RWPE1 (cell line): ENCODE data around the gene SCN11A.
"Not testable (repeated sequence)": the region's sequence is repeated elsewhere in the genome, so short reads cannot be mapped to it uniquely, and the experiment has no call there.

Experiments used
- CTCF ChIA-PET: fragments of 350-600 bp; sonication (Branson Sonifier 250); formaldehyde crosslinking; extraction: SDS; loops from one replicate; lab custom pipeline; 2021; lab: Yijun Ruan, JAX
- POLR2A ChIA-PET: fragments of 400-600 bp; formaldehyde crosslinking; extraction: SDS; loops from one replicate; lab custom pipeline; 2020; ENCODE audit warnings: antibody characterized with exemption; ENCODE audit not compliant: low non-redundant PET; lab: Yijun Ruan, JAX
- DNase-seq: peaks from one replicate; pipeline ENCODE4 v3.0.0; 2012; ENCODE audit warnings: low spot score
- H3K27ac ChIP-seq: fragments of 450-650 bp; 2 replicates; pipeline ENCODE4 v1.5.1; 2017
- TF ChIP-seq, protein P1 (sequence below): fragments of 450-650 bp; conservative IDR thresholded peaks from 2 replicates; pipeline ENCODE4 v1.5.1; 2017; ENCODE audit warnings: low read depth, mild to moderate bottlenecking

SCN11A gene

DNA sequence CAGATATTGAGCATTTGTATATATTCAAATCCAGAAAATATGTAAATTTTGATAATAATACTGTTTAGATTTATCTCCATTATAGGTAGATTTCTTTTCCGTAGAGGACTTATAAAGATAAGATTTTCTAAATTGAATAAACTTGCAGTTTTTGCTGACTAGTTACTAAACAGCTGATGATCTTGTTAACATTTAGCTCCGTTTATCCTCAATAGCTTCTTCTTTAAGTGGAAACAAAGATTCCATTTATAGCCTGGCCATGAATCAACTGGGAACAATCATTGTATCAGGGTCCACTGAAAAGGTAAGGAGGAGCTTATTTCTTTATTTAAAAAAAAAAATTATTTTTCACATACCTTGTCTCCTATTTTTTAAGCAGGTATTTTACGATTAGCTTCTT, 16.8 kb upstream of the SCN11A start:
- ChIA-PET CTCF (interaction anchor here (0.7 to 0.9 kb wide), 2 partner anchors 31 to 335 kb away, joined by 3 to 4 read pairs; no protein-coding TSS in a partner anchor), POLR2A (no interaction called here)
- TF ChIP-seq, protein P1, sequence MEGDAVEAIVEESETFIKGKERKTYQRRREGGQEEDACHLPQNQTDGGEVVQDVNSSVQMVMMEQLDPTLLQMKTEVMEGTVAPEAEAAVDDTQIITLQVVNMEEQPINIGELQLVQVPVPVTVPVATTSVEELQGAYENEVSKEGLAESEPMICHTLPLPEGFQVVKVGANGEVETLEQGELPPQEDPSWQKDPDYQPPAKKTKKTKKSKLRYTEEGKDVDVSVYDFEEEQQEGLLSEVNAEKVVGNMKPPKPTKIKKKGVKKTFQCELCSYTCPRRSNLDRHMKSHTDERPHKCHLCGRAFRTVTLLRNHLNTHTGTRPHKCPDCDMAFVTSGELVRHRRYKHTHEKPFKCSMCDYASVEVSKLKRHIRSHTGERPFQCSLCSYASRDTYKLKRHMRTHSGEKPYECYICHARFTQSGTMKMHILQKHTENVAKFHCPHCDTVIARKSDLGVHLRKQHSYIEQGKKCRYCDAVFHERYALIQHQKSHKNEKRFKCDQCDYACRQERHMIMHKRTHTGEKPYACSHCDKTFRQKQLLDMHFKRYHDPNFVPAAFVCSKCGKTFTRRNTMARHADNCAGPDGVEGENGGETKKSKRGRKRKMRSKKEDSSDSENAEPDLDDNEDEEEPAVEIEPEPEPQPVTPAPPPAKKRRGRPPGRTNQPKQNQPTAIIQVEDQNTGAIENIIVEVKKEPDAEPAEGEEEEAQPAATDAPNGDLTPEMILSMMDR, result no peak
- H3K27ac ChIP-seq, result no peak overlapping the region
- no peak for DNase-seq

DNA sequence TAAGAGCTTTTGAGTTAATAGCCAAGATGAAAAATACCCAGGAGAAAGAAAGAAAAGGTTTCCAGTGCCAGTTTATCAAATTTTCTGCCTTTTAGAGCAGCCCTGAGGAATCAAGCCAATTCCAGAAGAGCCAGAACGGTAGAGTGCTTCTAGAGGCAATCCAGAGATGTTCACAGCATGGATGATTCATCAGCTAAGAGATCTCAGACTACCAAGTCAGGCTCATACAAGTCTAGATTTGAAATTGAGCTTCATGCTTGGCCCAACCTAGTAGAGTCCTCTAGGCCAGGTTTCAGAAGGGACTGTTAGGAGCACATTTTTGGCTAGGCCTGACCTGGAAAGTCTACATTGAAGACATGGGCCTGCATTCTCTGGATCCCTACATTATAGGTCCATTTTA, 15.5 kb upstream of the SCN11A start:
- H3K27ac ChIP-seq, result no peak overlapping the region
- TF ChIP-seq, protein P1, result no peak
- ChIA-PET POLR2A (no interaction called here), CTCF (no interaction called here)
- peak; percentile 6 for DNase-seq

DNA sequence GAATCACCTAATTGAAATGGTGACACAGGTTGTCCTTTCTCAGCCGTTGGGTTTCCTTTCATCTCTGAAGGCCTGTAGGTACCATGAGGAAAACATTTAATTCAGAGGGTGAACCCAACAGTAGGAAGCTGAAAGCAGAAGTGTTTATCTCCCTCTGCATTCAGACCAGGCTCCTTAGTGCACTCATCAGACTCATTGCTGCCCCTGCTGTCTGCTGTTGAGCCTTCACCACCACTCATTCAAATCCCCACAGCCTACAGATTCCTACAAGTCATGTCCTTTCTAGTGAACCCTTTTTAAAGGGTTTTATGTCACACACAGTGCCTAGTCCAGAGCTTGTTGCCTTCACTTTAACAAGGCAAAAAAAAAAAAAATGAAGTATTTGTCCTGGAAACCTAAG, 13.5 kb upstream of the SCN11A start:
- TF ChIP-seq, protein P1, result 0 out of 2 replicates have a peak, but pooled peaks have one; percentile 15
- H3K27ac ChIP-seq, result no peak overlapping the region
- DNase-seq, result peak; percentile 1
- POLR2A ChIA-PET, result interaction anchor here (0.6 kb wide), 1 partner anchor 334 kb away, joined by 4 read pairs; no protein-coding TSS in a partner anchor
- CTCF ChIA-PET, result interaction anchor here (0.5 to 0.6 kb wide), 4 partner anchors 23 to 1522 kb away, joined by 3 to 5 read pairs (median 4); no protein-coding TSS in a partner anchor

DNA sequence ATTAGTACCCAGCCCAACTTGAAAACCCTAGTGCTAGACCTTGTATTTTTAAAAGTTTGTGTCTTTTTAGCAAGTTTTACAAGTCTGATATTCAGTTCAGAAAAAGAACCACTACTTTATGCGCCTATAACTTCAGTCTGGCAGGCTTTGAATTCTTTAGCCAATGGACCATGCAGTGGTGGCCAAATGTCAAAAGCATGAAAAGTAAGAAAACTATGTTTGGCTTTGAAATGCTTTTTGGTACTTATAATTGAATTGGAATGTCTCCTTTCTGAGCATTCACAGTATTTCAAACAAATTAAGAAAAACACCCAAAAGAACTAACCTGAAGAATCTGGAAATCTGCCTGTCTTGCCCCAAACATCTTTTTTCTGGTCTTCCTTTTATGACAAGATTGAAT, 12.9 kb upstream of the SCN11A start:
- ChIA-PET POLR2A (interaction anchor here (0.6 kb wide), 1 partner anchor 335 kb away, joined by 4 read pairs; no protein-coding TSS in a partner anchor), CTCF (interaction anchor here (0.5 to 0.6 kb wide), 2 partner anchors 211 to 526 kb away, joined by 3 to 4 read pairs; no protein-coding TSS in a partner anchor)
- no peak for DNase-seq
- H3K27ac ChIP-seq, result no peak overlapping the region
- TF ChIP-seq, protein P1, result no peak

DNA sequence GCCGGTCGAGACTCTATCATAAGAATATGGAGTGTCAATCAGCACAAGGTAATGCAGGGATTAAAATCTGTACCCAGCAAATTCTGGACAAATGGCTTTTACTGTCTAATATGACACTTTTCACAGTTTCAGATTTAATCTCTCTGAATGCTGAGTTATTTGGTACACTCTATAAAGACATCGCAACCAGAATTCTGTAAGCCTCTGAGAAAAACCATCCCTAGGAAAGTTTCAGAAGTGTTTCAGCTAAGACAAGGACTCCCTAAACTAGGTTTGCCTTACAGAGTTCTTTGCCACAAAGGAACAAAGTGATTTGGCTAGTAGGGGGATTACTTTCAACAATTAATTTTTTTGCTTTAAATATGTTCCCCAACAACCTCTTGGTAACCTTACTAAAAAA, 11.4 kb upstream of the SCN11A start:
- ChIA-PET CTCF (no interaction called here), POLR2A (no interaction called here)
- no peak overlapping the region for H3K27ac ChIP-seq
- TF ChIP-seq, protein P1, result no peak
- no peak for DNase-seq

DNA sequence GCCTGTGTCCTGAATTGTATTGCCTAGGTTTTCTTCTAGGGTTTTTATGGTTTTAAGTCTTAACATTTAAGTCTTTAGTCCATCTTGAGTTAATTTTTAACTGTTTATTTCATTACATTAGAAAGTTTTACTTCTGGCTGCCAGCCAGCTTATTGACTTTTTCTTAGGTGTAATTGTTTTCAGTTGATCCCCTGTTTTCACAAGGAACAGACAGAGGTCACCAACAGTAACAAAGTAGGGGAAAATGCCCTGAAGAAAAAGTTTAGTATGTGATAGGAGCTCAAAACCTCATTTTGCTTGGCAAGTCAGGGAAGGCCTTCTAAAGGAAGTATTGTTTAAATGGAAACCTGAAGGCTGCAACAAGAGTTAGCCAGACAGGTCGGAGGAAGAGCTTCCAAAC, 10.4 kb upstream of the SCN11A start:
- H3K27ac ChIP-seq, result no peak overlapping the region
- no peak for DNase-seq
- TF ChIP-seq, protein P1, result no peak
- ChIA-PET POLR2A (no interaction called here), CTCF (no interaction called here)

DNA sequence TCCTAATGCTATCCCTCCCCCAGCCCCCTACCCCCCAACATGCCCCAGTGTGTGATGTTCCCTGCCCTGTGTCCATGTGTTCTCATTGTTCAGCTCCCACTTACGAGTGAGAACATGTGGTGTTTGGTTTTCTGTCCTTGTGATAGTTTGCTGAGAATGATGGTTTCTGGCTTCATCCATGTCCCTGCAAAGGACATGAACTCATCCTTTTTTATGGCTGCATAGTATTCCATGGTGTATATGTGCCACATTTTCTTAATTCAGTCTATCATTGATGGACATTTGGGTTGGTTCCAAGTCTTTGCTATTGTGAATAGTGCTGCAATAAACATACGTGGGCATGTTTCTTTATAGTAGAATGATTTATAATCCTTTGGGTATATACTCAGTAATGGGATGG, 9.5 kb upstream of the SCN11A start:
- CTCF ChIA-PET, POLR2A ChIA-PET, DNase-seq, H3K27ac ChIP-seq: not testable (repeated sequence)
